Smooth muscle cell (in vitro differentiated cells): ENCODE data around the gene GPC4. TPM values are rescaled to one million over a fixed set of nuclear protein-coding genes. Genes with fewer than 3 reads are reported as not detected.

Experiments used
- DNase-seq: peaks from one replicate; lab custom pipeline; 2025; ENCODE audit not compliant: unreplicated experiment; lab: John Stamatoyannopoulos, UW
- H2AFZ ChIP-seq: fragments of 200-600 bp; sonication (generic); 2 replicates; pipeline ENCODE4 v1.6.0; 2016; ENCODE audit warnings: antibody characterized with exemption, low read depth, mild to moderate bottlenecking
- H3F3A ChIP-seq: fragments of 200-600 bp; sonication (generic); 2 replicates; pipeline ENCODE4 v1.6.0; 2017; ENCODE audit warnings: antibody characterized with exemption, low read depth
- H3K27ac ChIP-seq: fragments of 200-600 bp; sonication (generic); 2 replicates; pipeline ENCODE4 v1.5.1; 2016; ENCODE audit warnings: low read depth, mild to moderate bottlenecking
- H3K27me3 ChIP-seq: fragments of 200-600 bp; sonication (generic); 2 replicates; pipeline ENCODE4 v1.6.1; 2016; ENCODE audit warnings: low read depth, mild to moderate bottlenecking
- H3K36me3 ChIP-seq: fragments of 200-600 bp; sonication (generic); 2 replicates; pipeline ENCODE4 v1.5.1; 2016; ENCODE audit warnings: low read depth
- H3K4me1 ChIP-seq: fragments of 200-600 bp; sonication (generic); 2 replicates; pipeline ENCODE4 v1.5.1; 2016; ENCODE audit warnings: low read depth
- H3K4me2 ChIP-seq: fragments of 200-600 bp; sonication (generic); 2 replicates; pipeline ENCODE4 v1.6.0; 2016; ENCODE audit warnings: mild to moderate bottlenecking
- H3K4me3 ChIP-seq: fragments of 200-600 bp; sonication (generic); 2 replicates; pipeline ENCODE4 v1.5.1; 2016; ENCODE audit warnings: mild to moderate bottlenecking
- H3K79me2 ChIP-seq: fragments of 200-600 bp; sonication (generic); 2 replicates; pipeline ENCODE4 v1.6.0; 2016; ENCODE audit warnings: low read depth, mild to moderate bottlenecking
- H3K9ac ChIP-seq: fragments of 200-600 bp; sonication (generic); 2 replicates; pipeline ENCODE4 v1.6.0; 2016; ENCODE audit warnings: low read depth
- H3K9me3 ChIP-seq: fragments of 200-600 bp; sonication (generic); replicated peaks from 2 replicates; pipeline ENCODE4 v1.5.1; 2016; ENCODE audit warnings: low read depth
- H4K20me1 ChIP-seq: fragments of 200-600 bp; sonication (generic); 2 replicates; pipeline ENCODE4 v1.6.0; 2016; ENCODE audit warnings: low read depth
- CTCF ChIP-seq: fragments of 200-600 bp; sonication (generic); IDR thresholded peaks from 2 replicates; pipeline ENCODE4 v1.5.1; 2017; ENCODE audit warnings: borderline replicate concordance, mild to moderate bottlenecking, antibody characterized with exemption; ENCODE audit not compliant: insufficient read depth, poor library complexity, severe bottlenecking
- WGBS: methylation state at CpG from one replicate; pipeline ENCODE4 v1.1.7; 2016; ENCODE audit warnings: low lambda C conversion rate; 5-methylcytosine and 5-hydroxymethylcytosine counted together
- polyA plus RNA-seq: library from polyadenylated mRNA; unstranded; fragments of >200 nt; fragmentation: Nextera tagmentation; extraction: Ambion mirVana; gene quantifications from 2 replicates; pipeline ENCODE4 v1.2.1, GENCODE V29; 2016
- total RNA-seq: library from RNA; depleted of rRNA; stranded (reverse); fragments of >200 nt; gene quantifications from 2 replicates; pipeline ENCODE4 v1.2.3, GENCODE V29; 2014

The GPC4 gene
- total and polyA plus RNA-seq, 2 experiments from 2014 or later = 36.4 to 36.7 TPM

GRCh38 chrX:133269168-133269567, 146.1 kb downstream of the GPC4 start:
- Histone ChIP-seq H3F3A (no peaks in the 10 kb centered on the region), H3K79me2 (no peaks in the 10 kb centered on the region), H3K27ac (no peak overlapping the region), H2AFZ (no peak overlapping the region), H3K36me3 (no peaks in the 10 kb centered on the region), H3K9me3 (no peaks in the 10 kb centered on the region), H3K4me1 (peaks cover 9% of the 10 kb centered on the region), H3K4me3 (no peak overlapping the region), H3K4me2 (no peak overlapping the region), H4K20me1 (no peaks in the 10 kb centered on the region), H3K9ac (no peak overlapping the region), H3K27me3 (no peaks in the 10 kb centered on the region)
- WGBS = 84% methylated on average over 2 of the region's 2 CpGs
- DNase-seq = no peak
- no peak for TF ChIP-seq CTCF

- Histone ChIP-seq H4K20me1 (no peaks in the 10 kb centered on the region), H3K4me3 (no peak overlapping the region), H3K79me2 (no peaks in the 10 kb centered on the region), H3K9ac (no peak overlapping the region), H3K9me3 (no peaks in the 10 kb centered on the region), H3F3A (no peaks in the 10 kb centered on the region), H2AFZ (no peak overlapping the region), H3K27me3 (no peaks in the 10 kb centered on the region), H3K27ac (no peak overlapping the region), H3K4me1 (peaks cover 9% of the 10 kb centered on the region), H3K4me2 (no peak overlapping the region), H3K36me3 (no peaks in the 10 kb centered on the region)
- no peak for DNase-seq
- TF ChIP-seq CTCF = no peak
- 86% methylated on average over 2 of the region's 2 CpGs for WGBS
Observed at GRCh38 chrX:133267621-133268020, 147.7 kb downstream of the GPC4 start.

GRCh38 chrX:133265331-133265730, 150.0 kb downstream of the GPC4 start:
- DNase-seq = no peak
- no peak for TF ChIP-seq CTCF

GRCh38 chrX:133258481-133258880, 156.8 kb downstream of the GPC4 start:
- Histone ChIP-seq H3K4me2 (peak overlapping the region; percentile 53), H3K27me3 (no peaks in the 10 kb centered on the region), H3K79me2 (no peaks in the 10 kb centered on the region), H3K9me3 (no peaks in the 10 kb centered on the region), H4K20me1 (no peaks in the 10 kb centered on the region), H3K4me3 (no peak overlapping the region), H2AFZ (no peak overlapping the region), H3K27ac (no peak overlapping the region), H3K4me1 (peaks cover 5% of the 10 kb centered on the region), H3K9ac (no peak overlapping the region), H3F3A (no peaks in the 10 kb centered on the region), H3K36me3 (no peaks in the 10 kb centered on the region)
- TF ChIP-seq CTCF = no peak
- no peak for DNase-seq

More at GRCh38 chrX:133265331-133265730, 150.0 kb downstream of the GPC4 start:
- no peaks in the 10 kb centered on the region for H3K36me3 ChIP-seq
- H3K4me3 ChIP-seq = peak overlapping the region; percentile 18
- no peak overlapping the region for H3K27ac ChIP-seq
- H3K4me2 ChIP-seq = peak overlapping the region; percentile 69
- no peaks in the 10 kb centered on the region for H3F3A ChIP-seq
- no peak overlapping the region for H3K9ac ChIP-seq
- no peaks in the 10 kb centered on the region for H3K9me3 ChIP-seq
- no peaks in the 10 kb centered on the region for H3K27me3 ChIP-seq
- H4K20me1 ChIP-seq = no peaks in the 10 kb centered on the region
- no peaks in the 10 kb centered on the region for H3K79me2 ChIP-seq
- 42% methylated on average over 13 of the region's 13 CpGs for WGBS
- peaks cover 9% of the 10 kb centered on the region for H3K4me1 ChIP-seq
- H2AFZ ChIP-seq = no peak overlapping the region
